ENCODE data around the gene ATP5F1B.

The ATP5F1B gene

GRCh38 chr12:56644654-56645053 is 1.1 kb downstream of the ATP5F1B start:
- CTCF ChIA-PET, result interaction anchor here (2.6 kb wide), 1 partner anchor 8 kb away, joined by 14 read pairs; no protein-coding TSS in a partner anchor
- no peak for DNase-seq (ENCODE audit: extremely low spot score)
- POLR2A ChIA-PET, result interaction anchor here (0.6 to 3.0 kb wide), 6 partner anchors 9 to 81 kb away, joined by 3 to 34 read pairs (median 6); partner anchors contain the start of genes NACA and PTGES3
- no peak for TF ChIP-seq PKNOX1 (IDR thresholded peaks at IDR 0.05)

- no peak for DNase-seq (ENCODE audit: extremely low spot score)
- CTCF ChIA-PET, result no interaction called here
- TF ChIP-seq LEF1 (IDR thresholded peaks at IDR 0.05; ENCODE audit: borderline replicate concordance), result no peak
- POLR2A ChIA-PET, result no interaction called here
These were observed 4.6 kb downstream of the ATP5F1B start for GRCh38 chr12:56641219-56641618.

- CTCF ChIA-PET, result interaction anchor here (1.3 to 2.8 kb wide), 2 partner anchors 25 to 49 kb away, joined by 4 to 31 read pairs; partner anchors contain the start of gene PTGES3
- DNase-seq (ENCODE audit: extremely low spot score), result no peak
- POLR2A ChIA-PET, result interaction anchor here (0.9 kb wide), 1 partner anchor 51 kb away, joined by 3 read pairs; the partner anchor contains the start of gene PTGES3
- TF ChIP-seq SP1 (IDR thresholded peaks at IDR 0.05) (no peak), CTBP1 (IDR thresholded peaks at IDR 0.05; ENCODE audit: borderline replicate concordance) (no peak), NFRKB (IDR thresholded peaks at IDR 0.05) (no peak), ZNF384 (IDR thresholded peaks at IDR 0.05) (no peak), FOXM1 (IDR thresholded peaks at IDR 0.05; ENCODE audit: borderline replicate concordance) (no peak), HDGF (IDR thresholded peaks at IDR 0.05; ENCODE audit: borderline replicate concordance) (no peak), FOXK2 (IDR thresholded peaks at IDR 0.05) (no peak)
These were observed 8.2 kb downstream of the ATP5F1B start for GRCh38 chr12:56637621-56638020.

- TF ChIP-seq L3MBTL2 (conservative IDR thresholded peaks at IDR 0.05) (no peak), FOXK2 (IDR thresholded peaks at IDR 0.05) (no peak; the same call in 1 of the 2 replicates), ELF4 (IDR thresholded peaks at IDR 0.05) (no peak), FOXM1 (IDR thresholded peaks at IDR 0.05; ENCODE audit: borderline replicate concordance) (peak; percentile 89; the same call in 1 of the 2 replicates), FOXA1 (IDR thresholded peaks at IDR 0.05) (no peak), ARNT (IDR thresholded peaks at IDR 0.05) (no peak), HDGF (IDR thresholded peaks at IDR 0.05; ENCODE audit: borderline replicate concordance) (0 out of 2 replicates have a peak, but pooled peaks have one; percentile 82), PKNOX1 (IDR thresholded peaks at IDR 0.05) (peak; percentile 87), SP1 (IDR thresholded peaks at IDR 0.05) (no peak), ZNF384 (IDR thresholded peaks at IDR 0.05) (no peak)
- ChIA-PET CTCF (interaction anchor here (0.5 to 2.8 kb wide), 38 partner anchors 9 to 799 kb away, joined by 3 to 31 read pairs (median 4); partner anchors contain the start of genes ATP5F1B, PTGES3, RBMS2 and STAT6), POLR2A (interaction anchor here (0.5 to 4.2 kb wide), 19 partner anchors 9 to 663 kb away, joined by 3 to 42 read pairs (median 4); partner anchors contain the start of genes ATP5F1B, CS, NACA and PTGES3)
- DNase-seq (ENCODE audit: extremely low spot score), result peak; percentile 92
These were observed 8.9 kb downstream of the ATP5F1B start for GRCh38 chr12:56636675-56637540.

GRCh38 chr12:56635806-56636674 is 9.7 kb downstream of the ATP5F1B start:
- peak; percentile 71 for DNase-seq (ENCODE audit: extremely low spot score)
- ChIA-PET CTCF (interaction anchor here (0.6 to 2.8 kb wide), 31 partner anchors 8 to 488 kb away, joined by 3 to 31 read pairs (median 4); partner anchors contain the start of genes ATP5F1B, PTGES3, RBMS2 and STAT6), POLR2A (interaction anchor here (0.5 to 4.2 kb wide), 19 partner anchors 8 to 662 kb away, joined by 3 to 42 read pairs (median 4); partner anchors contain the start of genes ATP5F1B, CS, NACA and PTGES3)
- no peak for TF ChIP-seq ZNF384 (IDR thresholded peaks at IDR 0.05)
- TF ChIP-seq PKNOX1 (IDR thresholded peaks at IDR 0.05), result peak; percentile 83

GRCh38 chr12:56634837-56635791 is 10.7 kb downstream of the ATP5F1B start:
- TF ChIP-seq HDGF (IDR thresholded peaks at IDR 0.05; ENCODE audit: borderline replicate concordance) (0 out of 2 replicates have a peak, but pooled peaks have one; percentile 67), ZNF384 (IDR thresholded peaks at IDR 0.05) (no peak), FOXM1 (IDR thresholded peaks at IDR 0.05; ENCODE audit: borderline replicate concordance) (0 out of 2 replicates have a peak, but pooled peaks have one; percentile 54)
- peak; percentile 66 for DNase-seq (ENCODE audit: extremely low spot score)
- ChIA-PET POLR2A (interaction anchor here (1.1 to 4.2 kb wide), 9 partner anchors 10 to 186 kb away, joined by 3 to 42 read pairs (median 6); partner anchors contain the start of genes ATP5F1B, NACA, PTGES3 and RBMS2), CTCF (interaction anchor here (0.6 to 1.8 kb wide), 5 partner anchors 11 to 487 kb away, joined by 3 to 9 read pairs (median 3); partner anchors contain the start of gene STAT6)

Data from HEK293T (cell line).